Smooth muscle cell (in vitro differentiated cells): ENCODE data around the gene SLC4A1. TPM values are rescaled to one million over a fixed set of nuclear protein-coding genes. Genes with fewer than 3 reads are reported as not detected.

Experiments
- DNase-seq: peaks from one replicate; lab custom pipeline; 2025; ENCODE audit not compliant: unreplicated experiment; lab: John Stamatoyannopoulos, UW
- H2AFZ ChIP-seq: fragments of 200-600 bp; sonication (generic); 2 replicates; pipeline ENCODE4 v1.6.0; 2016; ENCODE audit warnings: antibody characterized with exemption, low read depth, mild to moderate bottlenecking
- H3F3A ChIP-seq: fragments of 200-600 bp; sonication (generic); 2 replicates; pipeline ENCODE4 v1.6.0; 2017; ENCODE audit warnings: antibody characterized with exemption, low read depth
- H3K27ac ChIP-seq: fragments of 200-600 bp; sonication (generic); 2 replicates; pipeline ENCODE4 v1.5.1; 2016; ENCODE audit warnings: low read depth, mild to moderate bottlenecking
- H3K27me3 ChIP-seq: fragments of 200-600 bp; sonication (generic); 2 replicates; pipeline ENCODE4 v1.6.1; 2016; ENCODE audit warnings: low read depth, mild to moderate bottlenecking
- H3K36me3 ChIP-seq: fragments of 200-600 bp; sonication (generic); 2 replicates; pipeline ENCODE4 v1.5.1; 2016; ENCODE audit warnings: low read depth
- H3K4me1 ChIP-seq: fragments of 200-600 bp; sonication (generic); 2 replicates; pipeline ENCODE4 v1.5.1; 2016; ENCODE audit warnings: low read depth
- H3K4me2 ChIP-seq: fragments of 200-600 bp; sonication (generic); 2 replicates; pipeline ENCODE4 v1.6.0; 2016; ENCODE audit warnings: mild to moderate bottlenecking
- H3K4me3 ChIP-seq: fragments of 200-600 bp; sonication (generic); 2 replicates; pipeline ENCODE4 v1.5.1; 2016; ENCODE audit warnings: mild to moderate bottlenecking
- H3K79me2 ChIP-seq: fragments of 200-600 bp; sonication (generic); 2 replicates; pipeline ENCODE4 v1.6.0; 2016; ENCODE audit warnings: low read depth, mild to moderate bottlenecking
- H3K9ac ChIP-seq: fragments of 200-600 bp; sonication (generic); 2 replicates; pipeline ENCODE4 v1.6.0; 2016; ENCODE audit warnings: low read depth
- H3K9me3 ChIP-seq: fragments of 200-600 bp; sonication (generic); replicated peaks from 2 replicates; pipeline ENCODE4 v1.5.1; 2016; ENCODE audit warnings: low read depth
- H4K20me1 ChIP-seq: fragments of 200-600 bp; sonication (generic); 2 replicates; pipeline ENCODE4 v1.6.0; 2016; ENCODE audit warnings: low read depth
- WGBS: methylation state at CpG from one replicate; pipeline ENCODE4 v1.1.7; 2016; ENCODE audit warnings: low lambda C conversion rate; 5-methylcytosine and 5-hydroxymethylcytosine counted together
- polyA plus RNA-seq: library from polyadenylated mRNA; unstranded; fragments of >200 nt; fragmentation: Nextera tagmentation; extraction: Ambion mirVana; gene quantifications from 2 replicates; pipeline ENCODE4 v1.2.1, GENCODE V29; 2016
- total RNA-seq: library from RNA; depleted of rRNA; stranded (reverse); fragments of >200 nt; gene quantifications from 2 replicates; pipeline ENCODE4 v1.2.3, GENCODE V29; 2014
- TF ChIP-seq, protein P1 (sequence below): fragments of 200-600 bp; sonication (generic); IDR thresholded peaks from 2 replicates; pipeline ENCODE4 v1.5.1; 2017; ENCODE audit warnings: borderline replicate concordance, mild to moderate bottlenecking, antibody characterized with exemption; ENCODE audit not compliant: insufficient read depth, poor library complexity, severe bottlenecking

Gene SLC4A1
- total and polyA plus RNA-seq, 2 experiments from 2014 or later: not detected

DNA sequence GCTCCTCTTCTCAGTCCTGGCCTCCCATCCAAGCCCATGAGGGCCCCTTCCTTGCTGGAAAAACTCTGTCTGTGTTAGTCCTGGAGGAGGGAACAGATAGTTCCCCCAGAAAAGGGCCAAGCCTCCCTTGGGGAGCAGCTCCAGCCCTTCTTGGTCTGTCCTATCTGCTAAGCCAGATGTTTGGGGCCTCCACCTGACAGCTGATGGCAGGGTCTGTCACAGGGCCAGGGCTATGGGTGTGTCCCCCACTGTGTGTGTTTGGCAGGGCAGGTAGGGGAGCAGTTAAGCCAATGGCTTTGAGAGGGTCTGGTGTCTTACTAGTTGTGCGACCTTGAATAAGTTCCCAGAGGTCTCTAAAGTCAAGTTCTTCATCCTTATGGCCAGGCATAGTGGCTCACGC is 13.6 kb upstream of the SLC4A1 start:
- Histone ChIP-seq H3K79me2 (no peaks in the 10 kb centered on the region), H3K9ac (no peak overlapping the region), H3K4me1 (no peaks in the 10 kb centered on the region), H3K27me3 (no peaks in the 10 kb centered on the region), H3K9me3 (no peaks in the 10 kb centered on the region), H2AFZ (no peak overlapping the region), H3K4me3 (no peak overlapping the region), H4K20me1 (no peaks in the 10 kb centered on the region), H3F3A (no peaks in the 10 kb centered on the region), H3K36me3 (no peaks in the 10 kb centered on the region), H3K27ac (no peak overlapping the region), H3K4me2 (no peak overlapping the region)
- no peak for DNase-seq
- TF ChIP-seq, protein P1, sequence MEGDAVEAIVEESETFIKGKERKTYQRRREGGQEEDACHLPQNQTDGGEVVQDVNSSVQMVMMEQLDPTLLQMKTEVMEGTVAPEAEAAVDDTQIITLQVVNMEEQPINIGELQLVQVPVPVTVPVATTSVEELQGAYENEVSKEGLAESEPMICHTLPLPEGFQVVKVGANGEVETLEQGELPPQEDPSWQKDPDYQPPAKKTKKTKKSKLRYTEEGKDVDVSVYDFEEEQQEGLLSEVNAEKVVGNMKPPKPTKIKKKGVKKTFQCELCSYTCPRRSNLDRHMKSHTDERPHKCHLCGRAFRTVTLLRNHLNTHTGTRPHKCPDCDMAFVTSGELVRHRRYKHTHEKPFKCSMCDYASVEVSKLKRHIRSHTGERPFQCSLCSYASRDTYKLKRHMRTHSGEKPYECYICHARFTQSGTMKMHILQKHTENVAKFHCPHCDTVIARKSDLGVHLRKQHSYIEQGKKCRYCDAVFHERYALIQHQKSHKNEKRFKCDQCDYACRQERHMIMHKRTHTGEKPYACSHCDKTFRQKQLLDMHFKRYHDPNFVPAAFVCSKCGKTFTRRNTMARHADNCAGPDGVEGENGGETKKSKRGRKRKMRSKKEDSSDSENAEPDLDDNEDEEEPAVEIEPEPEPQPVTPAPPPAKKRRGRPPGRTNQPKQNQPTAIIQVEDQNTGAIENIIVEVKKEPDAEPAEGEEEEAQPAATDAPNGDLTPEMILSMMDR: no peak
- 94% methylated on average over 2 of the region's 2 CpGs for WGBS

GRCh38 chr17:44280392-44280937 is 12.5 kb upstream of the SLC4A1 start:
- Histone ChIP-seq H3K9me3 (no peaks in the 10 kb centered on the region), H2AFZ (no peak overlapping the region), H3K27ac (no peak overlapping the region), H3K36me3 (no peaks in the 10 kb centered on the region), H3K9ac (no peak overlapping the region), H3K4me1 (no peaks in the 10 kb centered on the region), H4K20me1 (no peaks in the 10 kb centered on the region), H3K27me3 (no peaks in the 10 kb centered on the region), H3F3A (no peaks in the 10 kb centered on the region), H3K79me2 (no peaks in the 10 kb centered on the region), H3K4me3 (no peak overlapping the region), H3K4me2 (no peak overlapping the region)
- 90% methylated on average over 12 of the region's 12 CpGs for WGBS
- TF ChIP-seq, protein P1: no peak
- no peak for DNase-seq

- Histone ChIP-seq H3K79me2 (no peaks in the 10 kb centered on the region), H3K4me3 (no peak overlapping the region), H3K4me2 (peak overlapping the region; percentile 17), H3K9me3 (no peaks in the 10 kb centered on the region), H4K20me1 (no peaks in the 10 kb centered on the region), H3F3A (no peaks in the 10 kb centered on the region), H3K9ac (no peak overlapping the region), H3K27ac (peak overlapping the region; percentile 42), H3K27me3 (no peaks in the 10 kb centered on the region), H2AFZ (no peak overlapping the region), H3K36me3 (no peaks in the 10 kb centered on the region), H3K4me1 (no peaks in the 10 kb centered on the region)
- TF ChIP-seq, protein P1: no peak
- DNase-seq: no peak
- WGBS: 52% methylated on average over 20 of the region's 20 CpGs
These were observed 11.9 kb upstream of the SLC4A1 start for GRCh38 chr17:44279666-44280391.

GRCh38 chr17:44279346-44279665 is 11.4 kb upstream of the SLC4A1 start:
- peak overlapping the region; percentile 42 for H3K27ac ChIP-seq
- H3K36me3 ChIP-seq: no peaks in the 10 kb centered on the region
- WGBS: 95% methylated on average over 2 of the region's 2 CpGs
- H3F3A ChIP-seq: no peaks in the 10 kb centered on the region
- no peak overlapping the region for H3K4me3 ChIP-seq
- TF ChIP-seq, protein P1: no peak
- no peaks in the 10 kb centered on the region for H4K20me1 ChIP-seq
- no peak overlapping the region for H3K9ac ChIP-seq
- no peaks in the 10 kb centered on the region for H3K79me2 ChIP-seq
- no peaks in the 10 kb centered on the region for H3K9me3 ChIP-seq
- peak overlapping the region; percentile 17 for H3K4me2 ChIP-seq
- no peak for DNase-seq
- no peaks in the 10 kb centered on the region for H3K4me1 ChIP-seq
- no peaks in the 10 kb centered on the region for H3K27me3 ChIP-seq
- no peak overlapping the region for H2AFZ ChIP-seq
